Left hindlimb (tissue), 1 donor: Measurements from ENCODE around the gene HDAC10.

Experiments
- DNase-seq: peaks from one replicate; pipeline ENCODE4 v3.0.0-alpha.2; 2018

The HDAC10 gene

GRCh38 chr22:50233223-50233622 is 17.8 kb downstream of the HDAC10 start:
- peak; percentile 20 for DNase-seq

GRCh38 chr22:50232481-50233151 is 18.4 kb downstream of the HDAC10 start:
- no peak for DNase-seq

- peak; percentile 16 for DNase-seq
Measured at GRCh38 chr22:50229370-50229769, 21.7 kb downstream of the HDAC10 start.

- peak; percentile 28 for DNase-seq
Measured at GRCh38 chr22:50228366-50228765, 22.7 kb downstream of the HDAC10 start.

GRCh38 chr22:50227579-50228215 is 23.4 kb downstream of the HDAC10 start:
- DNase-seq = peak; percentile 35

GRCh38 chr22:50226875-50227165 is 24.2 kb downstream of the HDAC10 start:
- DNase-seq = no peak

- peak; percentile 22 for DNase-seq
Measured at GRCh38 chr22:50226063-50226874, 24.8 kb downstream of the HDAC10 start.

- peak; percentile 26 for DNase-seq
Measured at GRCh38 chr22:50225200-50225969, 25.7 kb downstream of the HDAC10 start.

- no peak for DNase-seq
Measured at GRCh38 chr22:50224071-50224470, 27.0 kb downstream of the HDAC10 start.

GRCh38 chr22:50222508-50222907 is 28.6 kb downstream of the HDAC10 start:
- peak; percentile 10 for DNase-seq

GRCh38 chr22:50221410-50222300 is 29.4 kb downstream of the HDAC10 start:
- DNase-seq = peak; percentile 21

GRCh38 chr22:50220603-50221409 is 30.3 kb downstream of the HDAC10 start:
- peak; percentile 36 for DNase-seq

- DNase-seq = peak; percentile 14
Measured at GRCh38 chr22:50219800-50220602, 31.1 kb downstream of the HDAC10 start.

GRCh38 chr22:50218996-50219727 is 31.9 kb downstream of the HDAC10 start:
- peak; percentile 84 for DNase-seq

- DNase-seq = peak; percentile 39
Measured at GRCh38 chr22:50218153-50218995, 32.7 kb downstream of the HDAC10 start.

GRCh38 chr22:50217543-50218152 is 33.4 kb downstream of the HDAC10 start:
- DNase-seq = peak; percentile 31

GRCh38 chr22:50216684-50217520 is 34.2 kb downstream of the HDAC10 start:
- peak; percentile 26 for DNase-seq
